Measurements from ENCODE around the gene SUPT20HL1. TPM values are rescaled to one million over a fixed set of nuclear protein-coding genes. Genes with fewer than 3 reads are reported as not detected.

Gene SUPT20HL1
- total and polyA plus RNA-seq, 4 donors: not detected

DNA sequence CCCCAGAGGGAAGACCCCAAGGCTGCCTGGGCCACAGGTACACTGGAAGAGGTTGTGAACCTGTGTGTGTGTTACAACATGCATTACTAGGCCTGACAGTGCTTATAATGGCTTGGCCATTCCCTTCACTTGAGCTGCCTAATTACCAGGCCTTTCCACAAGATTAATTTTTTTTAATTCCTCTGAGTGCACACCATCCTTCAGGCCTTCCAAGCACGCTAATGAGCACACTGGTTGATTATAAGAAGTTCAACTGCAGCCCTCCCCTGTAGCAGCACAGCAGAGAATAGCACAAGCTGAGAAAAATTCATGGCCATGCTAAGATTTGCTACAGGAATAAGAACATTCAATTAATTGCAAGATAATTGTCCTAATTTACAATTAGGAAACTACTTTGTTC is 44.3 kb upstream of the SUPT20HL1 start:
- 52 to 82% methylated on average over 1 of the region's 1 CpG for WGBS, 2 donors
- no peak for ATAC-seq (ENCODE audit: insufficient read depth, low FRiP score)
- H3K9me3 ChIP-seq (ENCODE audit: control insufficient read depth in 4 of 4, insufficient read depth in 3 of 4, low read length in 3 of 4): no peaks in the 10 kb centered on the region
- H3K27ac ChIP-seq (ENCODE audit: low read depth in 1 of 2, low read length in 1 of 2): no peak overlapping the region
- no peak overlapping the region for H3K9ac ChIP-seq (ENCODE audit: insufficient read depth in 1 of 2, low read length in 2 of 2)
- no peaks in the 10 kb centered on the region for H3K36me3 ChIP-seq (ENCODE audit: control insufficient read depth in 4 of 4, insufficient read depth in 4 of 4, low read length in 4 of 4)
- no peak for DNase-seq
- TF ChIP-seq, protein P1, sequence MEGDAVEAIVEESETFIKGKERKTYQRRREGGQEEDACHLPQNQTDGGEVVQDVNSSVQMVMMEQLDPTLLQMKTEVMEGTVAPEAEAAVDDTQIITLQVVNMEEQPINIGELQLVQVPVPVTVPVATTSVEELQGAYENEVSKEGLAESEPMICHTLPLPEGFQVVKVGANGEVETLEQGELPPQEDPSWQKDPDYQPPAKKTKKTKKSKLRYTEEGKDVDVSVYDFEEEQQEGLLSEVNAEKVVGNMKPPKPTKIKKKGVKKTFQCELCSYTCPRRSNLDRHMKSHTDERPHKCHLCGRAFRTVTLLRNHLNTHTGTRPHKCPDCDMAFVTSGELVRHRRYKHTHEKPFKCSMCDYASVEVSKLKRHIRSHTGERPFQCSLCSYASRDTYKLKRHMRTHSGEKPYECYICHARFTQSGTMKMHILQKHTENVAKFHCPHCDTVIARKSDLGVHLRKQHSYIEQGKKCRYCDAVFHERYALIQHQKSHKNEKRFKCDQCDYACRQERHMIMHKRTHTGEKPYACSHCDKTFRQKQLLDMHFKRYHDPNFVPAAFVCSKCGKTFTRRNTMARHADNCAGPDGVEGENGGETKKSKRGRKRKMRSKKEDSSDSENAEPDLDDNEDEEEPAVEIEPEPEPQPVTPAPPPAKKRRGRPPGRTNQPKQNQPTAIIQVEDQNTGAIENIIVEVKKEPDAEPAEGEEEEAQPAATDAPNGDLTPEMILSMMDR (IDR thresholded peaks at IDR 0.05; ENCODE audit: control extremely low read depth, extremely low read depth): no peak
- peaks cover 0 to 42% (median 25%) of the 10 kb centered on the region in 3 donors for H3K27me3 ChIP-seq (ENCODE audit: control insufficient read depth in 3 of 3, insufficient read depth in 3 of 3, low read length in 2 of 3)
- no peak overlapping the region for H3K4me3 ChIP-seq
- no peaks in the 10 kb centered on the region for H3K4me1 ChIP-seq (ENCODE audit: control insufficient read depth in 5 of 5, insufficient read depth in 5 of 5, low read length in 5 of 5)

DNA sequence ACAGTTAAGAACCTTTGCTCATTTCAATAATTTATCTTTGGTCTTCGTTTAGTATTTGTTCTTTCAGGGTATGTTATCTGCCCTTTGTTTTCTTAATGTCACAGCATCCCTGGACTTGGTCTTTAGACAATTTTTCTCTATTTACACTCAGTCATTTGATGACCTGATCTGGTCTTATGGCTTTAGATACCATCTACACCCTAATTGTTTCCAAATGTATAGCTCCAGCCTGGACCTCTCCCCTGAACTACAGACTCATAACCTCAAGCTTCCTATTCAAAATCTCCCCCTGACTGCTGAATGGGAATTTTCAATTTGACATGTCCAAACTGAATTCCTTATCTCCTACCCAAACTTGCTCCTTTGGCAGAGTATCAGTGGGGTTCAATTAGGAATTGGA is 42.9 kb upstream of the SUPT20HL1 start:
- H3K4me3 ChIP-seq: no peak overlapping the region
- H3K27ac ChIP-seq (ENCODE audit: low read depth in 1 of 2, low read length in 1 of 2): no peak overlapping the region
- H3K27me3 ChIP-seq (ENCODE audit: control insufficient read depth in 3 of 3, insufficient read depth in 3 of 3, low read length in 2 of 3): peaks cover 0 to 43% (median 35%) of the 10 kb centered on the region in 3 donors
- DNase-seq (no peak), ATAC-seq (ENCODE audit: insufficient read depth, low FRiP score) (no peak)
- TF ChIP-seq, protein P1 (IDR thresholded peaks at IDR 0.05; ENCODE audit: control extremely low read depth, extremely low read depth): no peak
- H3K9me3 ChIP-seq (ENCODE audit: control insufficient read depth in 4 of 4, insufficient read depth in 3 of 4, low read length in 3 of 4): peaks cover 0 to 3% (median 0%) of the 10 kb centered on the region in 4 donors
- no peaks in the 10 kb centered on the region for H3K36me3 ChIP-seq (ENCODE audit: control insufficient read depth in 4 of 4, insufficient read depth in 4 of 4, low read length in 4 of 4)
- H3K9ac ChIP-seq (ENCODE audit: insufficient read depth in 1 of 2, low read length in 2 of 2): no peak overlapping the region
- WGBS, 2 donors: 50 to 86% methylated on average over 1 of the region's 1 CpG
- H3K4me1 ChIP-seq (ENCODE audit: control insufficient read depth in 5 of 5, insufficient read depth in 5 of 5, low read length in 5 of 5): no peaks in the 10 kb centered on the region

DNA sequence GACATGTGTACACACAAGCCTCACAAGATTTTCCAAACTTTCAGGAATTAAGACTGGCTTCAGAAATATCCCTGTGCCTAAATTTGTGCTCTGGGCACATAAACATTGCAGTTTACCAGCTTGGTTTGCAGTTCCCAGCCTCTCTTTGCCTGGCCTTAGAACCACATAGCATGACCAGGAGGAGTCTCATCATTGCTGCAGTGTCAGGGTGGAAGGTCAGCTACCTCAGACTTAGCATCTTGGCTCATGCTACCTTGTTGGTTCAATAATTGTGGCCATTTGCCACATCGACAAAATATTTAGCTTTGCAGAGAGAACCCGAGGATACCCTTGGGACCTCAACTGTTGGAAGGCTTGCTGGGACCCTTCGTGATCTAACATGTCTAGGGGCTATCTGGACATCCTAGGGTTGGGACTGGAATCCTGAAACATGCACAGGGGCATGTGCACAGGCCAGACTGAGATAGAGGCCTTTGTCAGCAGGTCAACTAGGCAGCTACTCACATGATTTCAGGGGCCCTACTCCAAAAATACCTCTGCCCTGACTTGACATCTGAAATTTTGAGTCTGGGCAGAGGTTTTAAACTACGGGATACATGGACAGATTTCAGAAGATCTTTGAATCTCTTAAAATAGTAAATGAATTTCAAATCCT is 38.6 kb upstream of the SUPT20HL1 start:
- Histone ChIP-seq H3K9ac (ENCODE audit: insufficient read depth in 1 of 2, low read length in 2 of 2) (no peak overlapping the region), H3K4me3 (no peak overlapping the region), H3K4me1 (ENCODE audit: control insufficient read depth in 5 of 5, insufficient read depth in 5 of 5, low read length in 5 of 5) (no peaks in the 10 kb centered on the region), H3K36me3 (ENCODE audit: control insufficient read depth in 4 of 4, insufficient read depth in 4 of 4, low read length in 4 of 4) (no peaks in the 10 kb centered on the region), H3K27me3 (ENCODE audit: control insufficient read depth in 3 of 3, insufficient read depth in 3 of 3, low read length in 2 of 3) (peaks cover 0 to 47% (median 30%) of the 10 kb centered on the region in 3 donors), H3K27ac (ENCODE audit: low read depth in 1 of 2, low read length in 1 of 2) (no peak overlapping the region), H3K9me3 (ENCODE audit: control insufficient read depth in 4 of 4, insufficient read depth in 3 of 4, low read length in 3 of 4) (peaks cover 0 to 5% (median 0%) of the 10 kb centered on the region in 4 donors)
- ATAC-seq (ENCODE audit: insufficient read depth, low FRiP score) (no peak), DNase-seq (no peak)
- TF ChIP-seq, protein P1 (IDR thresholded peaks at IDR 0.05; ENCODE audit: control extremely low read depth, extremely low read depth): no peak
- WGBS, 2 donors: 72 to 91% methylated on average over 4 of the region's 4 CpGs

- H3K27ac ChIP-seq (ENCODE audit: low read depth in 1 of 2, low read length in 1 of 2): no peak overlapping the region
- peaks cover 0 to 34% (median 25%) of the 10 kb centered on the region in 3 donors for H3K27me3 ChIP-seq (ENCODE audit: control insufficient read depth in 3 of 3, insufficient read depth in 3 of 3, low read length in 2 of 3)
- no peak overlapping the region for H3K4me3 ChIP-seq
- H3K9ac ChIP-seq (ENCODE audit: insufficient read depth in 1 of 2, low read length in 2 of 2): no peak overlapping the region
- TF ChIP-seq, protein P1 (IDR thresholded peaks at IDR 0.05; ENCODE audit: control extremely low read depth, extremely low read depth): no peak
- no peaks in the 10 kb centered on the region for H3K36me3 ChIP-seq (ENCODE audit: control insufficient read depth in 4 of 4, insufficient read depth in 4 of 4, low read length in 4 of 4)
- ATAC-seq (ENCODE audit: insufficient read depth, low FRiP score) (no peak), DNase-seq (no peak)
- peaks cover 0 to 5% (median 0%) of the 10 kb centered on the region in 4 donors for H3K9me3 ChIP-seq (ENCODE audit: control insufficient read depth in 4 of 4, insufficient read depth in 3 of 4, low read length in 3 of 4)
- WGBS, 2 donors: 88 to 100% methylated on average over 1 of the region's 1 CpG
- H3K4me1 ChIP-seq (ENCODE audit: control insufficient read depth in 5 of 5, insufficient read depth in 5 of 5, low read length in 5 of 5): no peaks in the 10 kb centered on the region
Measured at GRCh38 chrX:24325231-24325630, 35.2 kb upstream of the SUPT20HL1 start.
